ENCODE measurements around the gene TNNC1. TPM values are rescaled to one million over a fixed set of nuclear protein-coding genes. Genes with fewer than 3 reads are reported as not detected.

The TNNC1 gene
- total RNA-seq, 2 experiments from 2014 or later, result 0.57 to 3.2 TPM

- intact Hi-C loops (cut with micrococcal nuclease; ENCODE audit: unreplicated experiment), result no loop called here
- no peak overlapping the region for H3K27ac ChIP-seq (ENCODE audit: low read depth, low read length, poor library complexity, severe bottlenecking)
- H3K36me3 ChIP-seq (ENCODE audit: insufficient read depth, low read length), result peaks cover 70% of the 10 kb centered on the region
- TF ChIP-seq EZH2phosphoT487 (IDR thresholded peaks at IDR 0.05; ENCODE audit: borderline replicate concordance, low read depth, low read length) (no peak), CTCF (conservative IDR thresholded peaks at IDR 0.05; ENCODE audit: low read length) (peak; percentile 71)
- H3K4me1 ChIP-seq (ENCODE audit: insufficient read depth, low read length, poor library complexity, severe bottlenecking), result no peaks in the 10 kb centered on the region
- H4K20me1 ChIP-seq (ENCODE audit: insufficient read depth, low read length), result no peaks in the 10 kb centered on the region
- BruUV-seq (replicated peaks), result no TSS peak
- POLR2A ChIA-PET, result no interaction called here
- CTCF ChIA-PET (ENCODE audit: unreplicated experiment), result no interaction called here
- no peak overlapping the region for H2AFZ ChIP-seq (ENCODE audit: low read length)
- H3K9me2 ChIP-seq (ENCODE audit: insufficient read depth, low read length), result no peaks in the 10 kb centered on the region
- no peaks in the 10 kb centered on the region for H3K9me3 ChIP-seq (ENCODE audit: low read length)
- no peaks in the 10 kb centered on the region for H3K79me2 ChIP-seq (ENCODE audit: insufficient read depth, low read depth, low read length)
- H3K4me3 ChIP-seq (ENCODE audit: low read depth, low read length, poor library complexity, severe bottlenecking), result no peak overlapping the region
- H3K4me2 ChIP-seq (ENCODE audit: low read length), result no peak overlapping the region
- no peak for DNase-seq (ENCODE audit: low spot score)
These were observed 28.1 kb upstream of the TNNC1 start for GRCh38 chr3:52481819-52482521.

- TF ChIP-seq CTCF (conservative IDR thresholded peaks at IDR 0.05; ENCODE audit: low read length) (no peak), EZH2phosphoT487 (IDR thresholded peaks at IDR 0.05; ENCODE audit: borderline replicate concordance, low read depth, low read length) (no peak)
- no peak overlapping the region for H2AFZ ChIP-seq (ENCODE audit: low read length)
- H3K4me2 ChIP-seq (ENCODE audit: low read length), result no peak overlapping the region
- no peak for DNase-seq (ENCODE audit: low spot score)
- no peaks in the 10 kb centered on the region for H3K4me1 ChIP-seq (ENCODE audit: insufficient read depth, low read length, poor library complexity, severe bottlenecking)
- no peak overlapping the region for H3K4me3 ChIP-seq (ENCODE audit: low read depth, low read length, poor library complexity, severe bottlenecking)
- POLR2A ChIA-PET, result no interaction called here
- H3K9me3 ChIP-seq (ENCODE audit: low read length), result no peaks in the 10 kb centered on the region
- intact Hi-C loops (cut with micrococcal nuclease; ENCODE audit: unreplicated experiment), result no loop called here
- H3K9me2 ChIP-seq (ENCODE audit: insufficient read depth, low read length), result no peaks in the 10 kb centered on the region
- H3K27ac ChIP-seq (ENCODE audit: low read depth, low read length, poor library complexity, severe bottlenecking), result no peak overlapping the region
- BruUV-seq (replicated peaks), result TSS peak; percentile 48
- CTCF ChIA-PET (ENCODE audit: unreplicated experiment), result no interaction called here
- H3K36me3 ChIP-seq (ENCODE audit: insufficient read depth, low read length), result peaks cover 74% of the 10 kb centered on the region
- H3K79me2 ChIP-seq (ENCODE audit: insufficient read depth, low read depth, low read length), result no peaks in the 10 kb centered on the region
- H4K20me1 ChIP-seq (ENCODE audit: insufficient read depth, low read length), result no peaks in the 10 kb centered on the region
These were observed 27.2 kb upstream of the TNNC1 start for GRCh38 chr3:52480768-52481715.
